OCI-LY7 (cell line): ENCODE results near the gene SYNPO.

ENCODE experiments used
- EZH2phosphoT487 ChIP-seq: fragments of 200-600 bp; sonication (generic); IDR thresholded peaks from 2 replicates; pipeline ENCODE4 v1.6.1; 2018; ENCODE audit warnings: low read depth, borderline replicate concordance, mild to moderate bottlenecking, mixed run types, antibody characterized with exemption, low read length, moderate library complexity, mixed read lengths
- TF ChIP-seq, protein P1 (sequence below): fragments of 200-600 bp; sonication (generic); conservative IDR thresholded peaks from 2 replicates; pipeline ENCODE4 v1.5.1; 2014; ENCODE audit warnings: mild to moderate bottlenecking, antibody characterized with exemption, low read length, moderate library complexity, mixed read lengths

DNA sequence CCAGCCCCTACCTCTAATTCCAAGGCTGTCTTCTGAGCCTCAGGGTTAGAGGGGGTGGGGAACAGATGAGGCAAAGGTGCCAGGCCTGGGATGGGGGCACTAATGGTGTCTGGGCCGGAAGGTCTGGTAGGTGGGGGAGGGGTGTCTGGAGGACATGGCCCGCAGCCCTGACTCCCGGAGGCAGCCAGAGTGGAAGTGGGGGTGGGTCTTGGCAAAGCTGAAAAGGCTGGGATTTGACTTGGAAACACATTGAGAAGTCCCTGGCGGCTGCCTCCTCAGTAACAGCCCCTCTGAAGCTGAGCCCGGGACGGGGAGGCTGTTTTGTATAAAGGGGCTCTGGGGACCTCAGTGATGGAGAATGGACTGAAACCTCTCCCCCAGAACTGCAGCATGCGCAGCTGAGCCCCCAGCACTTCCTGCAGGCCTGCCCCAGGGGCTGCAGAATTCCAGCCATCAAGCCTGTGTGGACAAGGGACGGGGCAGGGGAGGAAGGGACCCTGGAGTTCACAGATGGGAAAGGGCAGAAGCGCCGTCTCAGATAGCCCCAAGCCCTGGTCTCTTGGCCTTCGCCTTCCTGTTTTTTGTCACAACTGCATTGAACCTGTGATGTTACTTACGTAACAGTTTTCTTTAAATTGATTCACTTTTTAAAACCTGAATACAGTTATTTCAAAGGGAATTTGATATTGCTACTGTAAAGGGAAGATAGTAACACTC, 49.3 kb upstream of the SYNPO start:
- TF ChIP-seq, protein P1, sequence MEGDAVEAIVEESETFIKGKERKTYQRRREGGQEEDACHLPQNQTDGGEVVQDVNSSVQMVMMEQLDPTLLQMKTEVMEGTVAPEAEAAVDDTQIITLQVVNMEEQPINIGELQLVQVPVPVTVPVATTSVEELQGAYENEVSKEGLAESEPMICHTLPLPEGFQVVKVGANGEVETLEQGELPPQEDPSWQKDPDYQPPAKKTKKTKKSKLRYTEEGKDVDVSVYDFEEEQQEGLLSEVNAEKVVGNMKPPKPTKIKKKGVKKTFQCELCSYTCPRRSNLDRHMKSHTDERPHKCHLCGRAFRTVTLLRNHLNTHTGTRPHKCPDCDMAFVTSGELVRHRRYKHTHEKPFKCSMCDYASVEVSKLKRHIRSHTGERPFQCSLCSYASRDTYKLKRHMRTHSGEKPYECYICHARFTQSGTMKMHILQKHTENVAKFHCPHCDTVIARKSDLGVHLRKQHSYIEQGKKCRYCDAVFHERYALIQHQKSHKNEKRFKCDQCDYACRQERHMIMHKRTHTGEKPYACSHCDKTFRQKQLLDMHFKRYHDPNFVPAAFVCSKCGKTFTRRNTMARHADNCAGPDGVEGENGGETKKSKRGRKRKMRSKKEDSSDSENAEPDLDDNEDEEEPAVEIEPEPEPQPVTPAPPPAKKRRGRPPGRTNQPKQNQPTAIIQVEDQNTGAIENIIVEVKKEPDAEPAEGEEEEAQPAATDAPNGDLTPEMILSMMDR: no peak
- no peak for TF ChIP-seq EZH2phosphoT487
